Measurements from ENCODE around the gene UBAP2L.
"Not testable (repeated sequence)": the region's sequence is repeated elsewhere in the genome, so short reads cannot be mapped to it uniquely, and the experiment has no call there.

Gene UBAP2L

GRCh38 chr1:154220071-154220969 is at the start of gene UBAP2L:
Gene UBAP2L (plus strand): TSS chr1:154220955. CDS start chr1:154225124, 4,169 bp downstream.
- peak; percentile 96 to 100 for DNase-seq

- no peak for DNase-seq
Observed at GRCh38 chr1:154171223-154171583, 49.6 kb upstream of the UBAP2L start.

GRCh38 chr1:154171880-154172279 is 48.9 kb upstream of the UBAP2L start:
- DNase-seq = no peak

- no peak for DNase-seq
Observed at GRCh38 chr1:154174654-154175053, 46.1 kb upstream of the UBAP2L start.

- no peak for DNase-seq
Observed at GRCh38 chr1:154176337-154176736, 44.4 kb upstream of the UBAP2L start.

GRCh38 chr1:154178013-154178412 is 42.7 kb upstream of the UBAP2L start:
- no peak for DNase-seq

GRCh38 chr1:154178911-154179811 is 41.6 kb upstream of the UBAP2L start:
- no peak for DNase-seq

GRCh38 chr1:154179946-154180687 is 40.6 kb upstream of the UBAP2L start:
- no peak for DNase-seq

GRCh38 chr1:154181944-154182343 is 38.8 kb upstream of the UBAP2L start:
- no peak for DNase-seq

- DNase-seq = no peak
Observed at GRCh38 chr1:154182344-154183045, 38.3 kb upstream of the UBAP2L start.

GRCh38 chr1:154183046-154183915 is 37.5 kb upstream of the UBAP2L start:
- DNase-seq = peak; percentile 86 to 94

- no peak for DNase-seq
Observed at GRCh38 chr1:154186177-154186576, 34.6 kb upstream of the UBAP2L start.

- no peak for DNase-seq
Observed at GRCh38 chr1:154186852-154187501, 33.8 kb upstream of the UBAP2L start.

GRCh38 chr1:154190550-154190949 is 30.2 kb upstream of the UBAP2L start:
- no peak for DNase-seq

- no peak for DNase-seq
Observed at GRCh38 chr1:154191990-154192461, 28.7 kb upstream of the UBAP2L start, which contains the start of gene TPM3. Gene TPM3 (minus strand): TSS chr1:154192100. CDS start chr1:154192018, 82 bp downstream.

GRCh38 chr1:154192476-154192875 is 28.3 kb upstream of the UBAP2L start:
- no peak for DNase-seq

GRCh38 chr1:154193821-154194220 is 26.9 kb upstream of the UBAP2L start:
- no peak for DNase-seq

- no peak for DNase-seq
Observed at GRCh38 chr1:154198756-154199562, 21.8 kb upstream of the UBAP2L start.

GRCh38 chr1:154199563-154199879 is 21.2 kb upstream of the UBAP2L start:
- no peak for DNase-seq

GRCh38 chr1:154205778-154206177 is 15.0 kb upstream of the UBAP2L start:
- DNase-seq = not testable (repeated sequence)
